Measurements from ENCODE around the gene TFDP2.
"Not testable (repeated sequence)": the region's sequence is repeated elsewhere in the genome, so short reads cannot be mapped to it uniquely, and the experiment has no call there.

TFDP2 gene

GRCh38 chr3:141979050-141979671 is 170.2 kb downstream of the TFDP2 start:
- peak; percentile 83 for DNase-seq (ENCODE audit: low read depth)
- no peak for TF ChIP-seq CTCF (conservative IDR thresholded peaks at IDR 0.05; ENCODE audit: control insufficient read depth, insufficient read depth, low read depth, low read length)
- H3K4me3 ChIP-seq (ENCODE audit: control insufficient read depth, low read depth, low read length), result no peak overlapping the region

- DNase-seq (ENCODE audit: low read depth); H3K4me3 ChIP-seq (ENCODE audit: control insufficient read depth, low read depth, low read length): not testable (repeated sequence)
Measured at GRCh38 chr3:141974777-141975176, 174.6 kb downstream of the TFDP2 start.

GRCh38 chr3:141972399-141972798 is 176.9 kb downstream of the TFDP2 start:
- no peak for TF ChIP-seq CTCF (conservative IDR thresholded peaks at IDR 0.05; ENCODE audit: control insufficient read depth, insufficient read depth, low read depth, low read length)
- DNase-seq (ENCODE audit: low read depth), result no peak
- no peak overlapping the region for H3K4me3 ChIP-seq (ENCODE audit: control insufficient read depth, low read depth, low read length)

GRCh38 chr3:141971571-141971970 is 177.8 kb downstream of the TFDP2 start:
- no peak for DNase-seq (ENCODE audit: low read depth)
- no peak for TF ChIP-seq CTCF (conservative IDR thresholded peaks at IDR 0.05; ENCODE audit: control insufficient read depth, insufficient read depth, low read depth, low read length)
- H3K4me3 ChIP-seq (ENCODE audit: control insufficient read depth, low read depth, low read length), result no peak overlapping the region

GRCh38 chr3:141969711-141970110 is 179.6 kb downstream of the TFDP2 start:
- no peak for TF ChIP-seq CTCF (conservative IDR thresholded peaks at IDR 0.05; ENCODE audit: control insufficient read depth, insufficient read depth, low read depth, low read length)
- DNase-seq (ENCODE audit: low read depth), result no peak

GRCh38 chr3:141965471-141965870 is 183.9 kb downstream of the TFDP2 start:
- no peak overlapping the region for H3K4me3 ChIP-seq (ENCODE audit: control insufficient read depth, low read depth, low read length)
- DNase-seq (ENCODE audit: low read depth), result no peak
- TF ChIP-seq CTCF (conservative IDR thresholded peaks at IDR 0.05; ENCODE audit: control insufficient read depth, insufficient read depth, low read depth, low read length), result no peak

More at GRCh38 chr3:141969711-141970110, 179.6 kb downstream of the TFDP2 start:
- no peak overlapping the region for H3K4me3 ChIP-seq (ENCODE audit: control insufficient read depth, low read depth, low read length)

- no peak for TF ChIP-seq CTCF (conservative IDR thresholded peaks at IDR 0.05; ENCODE audit: control insufficient read depth, insufficient read depth, low read depth, low read length)
- DNase-seq (ENCODE audit: low read depth), result peak; percentile 7
Measured at GRCh38 chr3:141963301-141963700, 186.0 kb downstream of the TFDP2 start.

More at GRCh38 chr3:141963301-141963700, 186.0 kb downstream of the TFDP2 start:
- no peak overlapping the region for H3K4me3 ChIP-seq (ENCODE audit: control insufficient read depth, low read depth, low read length)
